NAMALWA (cell line): ENCODE results near the gene SUSD5.
"Not testable (repeated sequence)": the region's sequence is repeated elsewhere in the genome, so short reads cannot be mapped to it uniquely, and the experiment has no call there.

ENCODE experiments used
- DNase-seq: peaks from one replicate; pipeline ENCODE4 v3.0.0-alpha.2; 2015; ENCODE audit warnings: low spot score

The SUSD5 gene

GRCh38 chr3:33194303-33194702 is 24.3 kb downstream of the SUSD5 start:
- no peak for DNase-seq

- DNase-seq, result no peak
These were observed 31.3 kb downstream of the SUSD5 start for GRCh38 chr3:33187368-33187634.

- DNase-seq, result no peak
These were observed 31.9 kb downstream of the SUSD5 start for GRCh38 chr3:33186524-33187367.

- no peak for DNase-seq
These were observed 33.7 kb downstream of the SUSD5 start for GRCh38 chr3:33184863-33185262.

GRCh38 chr3:33181641-33182040 is 37.0 kb downstream of the SUSD5 start:
- not testable (repeated sequence) for DNase-seq

GRCh38 chr3:33181229-33181628 is 37.4 kb downstream of the SUSD5 start:
- no peak for DNase-seq

GRCh38 chr3:33179132-33179531 is 39.5 kb downstream of the SUSD5 start:
- no peak for DNase-seq

- no peak for DNase-seq
These were observed 43.7 kb downstream of the SUSD5 start for GRCh38 chr3:33174711-33175414.

- DNase-seq, result no peak
These were observed 44.5 kb downstream of the SUSD5 start for GRCh38 chr3:33174095-33174494.

GRCh38 chr3:33173672-33174071 is 44.9 kb downstream of the SUSD5 start:
- no peak for DNase-seq

- DNase-seq, result no peak
These were observed 45.5 kb downstream of the SUSD5 start for GRCh38 chr3:33173103-33173502.

- peak; percentile 10 for DNase-seq
These were observed 47.0 kb downstream of the SUSD5 start for GRCh38 chr3:33171580-33171979.

GRCh38 chr3:33170531-33170930 is 48.1 kb downstream of the SUSD5 start:
- DNase-seq, result no peak

- DNase-seq, result no peak
These were observed 50.8 kb downstream of the SUSD5 start for GRCh38 chr3:33167716-33168336.

GRCh38 chr3:33167284-33167683 is 51.3 kb downstream of the SUSD5 start:
- DNase-seq, result no peak

- no peak for DNase-seq
These were observed 52.5 kb downstream of the SUSD5 start for GRCh38 chr3:33166095-33166494.

GRCh38 chr3:33165372-33165771 is 53.2 kb downstream of the SUSD5 start:
- DNase-seq, result no peak

- not testable (repeated sequence) for DNase-seq
These were observed 56.0 kb downstream of the SUSD5 start for GRCh38 chr3:33162621-33163020.

GRCh38 chr3:33159981-33160380 is 58.6 kb downstream of the SUSD5 start:
- DNase-seq, result no peak

- DNase-seq, result no peak
These were observed 59.4 kb downstream of the SUSD5 start for GRCh38 chr3:33159234-33159633.

GRCh38 chr3:33155301-33155700 is 63.3 kb downstream of the SUSD5 start:
- DNase-seq, result no peak

GRCh38 chr3:33153782-33154181 is 64.8 kb downstream of the SUSD5 start:
- no peak for DNase-seq
